Osteoblast (primary cell): ENCODE measurements around the gene ZDHHC14. TPM values are rescaled to one million over a fixed set of nuclear protein-coding genes. Genes with fewer than 3 reads are reported as not detected.

Source experiments
- DNase-seq: peaks from one replicate; pipeline ENCODE4 v3.0.0; 2011; ENCODE audit warnings: low spot score, mixed read lengths; ENCODE audit not compliant: insufficient read length; ENCODE audit errors: missing footprints
- H2AFZ ChIP-seq: 2 replicates; pipeline ENCODE4 v1.6.0; 2011; ENCODE audit warnings: mild to moderate bottlenecking, low read length
- H3K27ac ChIP-seq: 2 replicates; pipeline ENCODE4 v1.5.1; 2011; ENCODE audit warnings: mild to moderate bottlenecking, low read depth, low read length, moderate library complexity
- H3K27me3 ChIP-seq: 2 replicates; pipeline ENCODE4 v1.6.0; 2012; ENCODE audit warnings: mild to moderate bottlenecking, control low read depth, inconsistent platforms, low read length, moderate library complexity; ENCODE audit not compliant: insufficient read depth
- H3K36me3 ChIP-seq: 2 replicates; pipeline ENCODE4 v1.5.1; 2011; ENCODE audit warnings: mild to moderate bottlenecking, low read length, control low read depth, moderate library complexity; ENCODE audit not compliant: insufficient read depth
- H3K4me1 ChIP-seq: 2 replicates; pipeline ENCODE4 v1.5.1; 2011; ENCODE audit warnings: mild to moderate bottlenecking, low read length, control low read depth, moderate library complexity; ENCODE audit not compliant: insufficient read depth
- H3K4me2 ChIP-seq: 2 replicates; pipeline ENCODE4 v1.6.0; 2011; ENCODE audit warnings: mild to moderate bottlenecking, low read length; ENCODE audit not compliant: insufficient read depth
- H3K4me3 ChIP-seq: fragments of 200-600 bp; sonication (generic); 3 replicates; pipeline ENCODE4 v1.5.1; 2012; ENCODE audit warnings: mild to moderate bottlenecking, low read length, inconsistent platforms; ENCODE audit not compliant: insufficient read depth
- H3K79me2 ChIP-seq: 2 replicates; pipeline ENCODE4 v1.6.0; 2012; ENCODE audit warnings: mild to moderate bottlenecking, low read length, control low read depth, inconsistent platforms; ENCODE audit not compliant: insufficient read depth
- H3K9me3 ChIP-seq: 2 replicates; pipeline ENCODE4 v1.5.1; 2011; ENCODE audit warnings: low read depth, low read length, control low read depth
- H4K20me1 ChIP-seq: 2 replicates; pipeline ENCODE4 v1.6.0; 2012; ENCODE audit warnings: mild to moderate bottlenecking, low read length, control low read depth; ENCODE audit not compliant: insufficient read depth
- CTCF ChIP-seq: IDR thresholded peaks from 2 replicates; pipeline ENCODE4 v1.5.1; 2011; ENCODE audit warnings: mild to moderate bottlenecking, low read depth, low read length, moderate library complexity; ENCODE audit errors: extremely low read depth
- total RNA-seq: library from RNA; depleted of rRNA; stranded (reverse); fragments of >200 nt; gene quantifications from 2 replicates; pipeline ENCODE4 v1.2.3, GENCODE V29; 2012

ZDHHC14 gene
- total RNA-seq, 1 donor, result 1.4 TPM

GRCh38 chr6:157600807-157601206, 219.8 kb downstream of the ZDHHC14 start:
- TF ChIP-seq CTCF, result no peak
- Histone ChIP-seq H3K4me2 (no peak overlapping the region), H3K36me3 (no peaks in the 10 kb centered on the region), H3K4me1 (no peaks in the 10 kb centered on the region), H2AFZ (no peak overlapping the region), H3K9me3 (no peaks in the 10 kb centered on the region), H3K27ac (no peak overlapping the region), H4K20me1 (no peaks in the 10 kb centered on the region), H3K27me3 (no peaks in the 10 kb centered on the region), H3K79me2 (no peaks in the 10 kb centered on the region), H3K4me3 (no peak overlapping the region)
- no peak for DNase-seq

- Histone ChIP-seq H3K4me3 (no peak overlapping the region), H3K9me3 (no peaks in the 10 kb centered on the region), H3K4me2 (no peak overlapping the region), H3K36me3 (no peaks in the 10 kb centered on the region), H3K4me1 (no peaks in the 10 kb centered on the region), H3K79me2 (no peaks in the 10 kb centered on the region), H3K27me3 (no peaks in the 10 kb centered on the region), H3K27ac (no peak overlapping the region), H4K20me1 (no peaks in the 10 kb centered on the region), H2AFZ (no peak overlapping the region)
- TF ChIP-seq CTCF, result no peak
- no peak for DNase-seq
Measured at GRCh38 chr6:157602521-157603295, 221.7 kb downstream of the ZDHHC14 start.

- Histone ChIP-seq H3K4me2 (no peak overlapping the region), H3K79me2 (no peaks in the 10 kb centered on the region), H3K36me3 (no peaks in the 10 kb centered on the region), H3K27ac (no peak overlapping the region), H4K20me1 (no peaks in the 10 kb centered on the region), H3K27me3 (no peaks in the 10 kb centered on the region), H2AFZ (no peak overlapping the region), H3K4me1 (no peaks in the 10 kb centered on the region), H3K4me3 (no peak overlapping the region), H3K9me3 (no peaks in the 10 kb centered on the region)
- TF ChIP-seq CTCF, result no peak
- no peak for DNase-seq
Measured at GRCh38 chr6:157603314-157603940, 222.4 kb downstream of the ZDHHC14 start.

- Histone ChIP-seq H3K9me3 (no peaks in the 10 kb centered on the region), H3K36me3 (no peaks in the 10 kb centered on the region), H3K4me2 (no peak overlapping the region), H3K4me1 (no peaks in the 10 kb centered on the region), H2AFZ (no peak overlapping the region), H4K20me1 (no peaks in the 10 kb centered on the region), H3K27me3 (no peaks in the 10 kb centered on the region), H3K4me3 (no peak overlapping the region), H3K79me2 (no peaks in the 10 kb centered on the region), H3K27ac (no peak overlapping the region)
- no peak for TF ChIP-seq CTCF
- no peak for DNase-seq
Measured at GRCh38 chr6:157603971-157604370, 223.0 kb downstream of the ZDHHC14 start.
